K562 (cell line): ENCODE measurements around the gene PLD3. TPM values are rescaled to one million over a fixed set of nuclear protein-coding genes. Genes with fewer than 3 reads are reported as not detected.

Experiments used
- ARID4B ChIP-seq: sonication (generic); formaldehyde crosslinking; IDR thresholded peaks from 2 replicates; pipeline ENCODE4 v1.8.0; 2022; ENCODE audit warnings: mild to moderate bottlenecking, missing genetic modification reagents
- HNRNPUL1 ChIP-seq: fragments of 200-400 bp; formaldehyde crosslinking; IDR thresholded peaks from 2 replicates; pipeline ENCODE4 v1.6.1; 2017; ENCODE audit warnings: low read length
- MAZ ChIP-seq, 2 experiments: fragments of 450-650 bp in 1 of 2; sonication (generic) in 1 of 2; formaldehyde crosslinking; IDR thresholded peaks in 1 of 2; conservative IDR thresholded peaks in 1 of 2; 2 replicates each; pipeline versions ENCODE4 v1.4.0 to v1.5.0; 2020; ENCODE audit warnings: mild to moderate bottlenecking in 1 of 2, missing genetic modification reagents in 1 of 2
- SMARCA5 ChIP-seq: fragments of 450-650 bp; IDR thresholded peaks from 2 replicates; pipeline ENCODE4 v1.6.1; 2016
- ZNF184 ChIP-seq: sonication (generic); formaldehyde crosslinking; IDR thresholded peaks from 2 replicates; pipeline ENCODE4 v1.5.0; 2020; ENCODE audit warnings: missing genetic modification reagents
- ZNF436 ChIP-seq: fragments of 250-450, 450-650 bp; sonication (Bioruptor Pico); formaldehyde crosslinking; IDR thresholded peaks from 2 replicates; pipeline ENCODE4 v1.7.0; 2020; ENCODE audit warnings: mild to moderate bottlenecking
- polyA plus RNA-seq, 8 experiments: library from polyadenylated mRNA; depleted of rRNA in 4 of 8; stranded (reverse) in 5 of 8; unstranded in 3 of 8; fragments of >200 nt; fragmentation: Nextera tagmentation in 2 of 8; fragmentation: Illumina TruSeq in 1 of 8; extraction: Ambion mirVana in 2 of 8; extraction: Trizol in 1 of 8; gene quantifications; 2 replicates each; pipeline versions ENCODE4 v1.2.1 to v1.2.3, GENCODE V29; 2011 to 2014; ENCODE audit warnings: inconsistent platforms in 1 of 8, missing spikeins in 1 of 8
- total RNA-seq, 7 experiments: library from RNA; depleted of rRNA in 6 of 7; stranded (reverse); fragments of >200 nt in 6 of 7; fragmentation: Illumina TruSeq in 2 of 7; extraction: Trizol in 2 of 7; gene quantifications; 2 replicates each; pipeline versions ENCODE4 v1.2.1 to v1.2.3, GENCODE V29; 2011 to 2021; ENCODE audit warnings: low replicate concordance in 1 of 7
- TF ChIP-seq, protein P1 (sequence below): fragments of 450-650 bp; formaldehyde crosslinking; IDR thresholded peaks from 2 replicates; pipeline ENCODE4 v1.4.0; 2022; ENCODE audit warnings: missing genetic modification characterization

The PLD3 gene
- total and polyA plus RNA-seq, 9 of the 15 experiments (the other 6 are each of a cell fraction or from before 2014, with no cell fraction given), result 2.3 to 128 (median 72.7) TPM

- 0 out of 2 replicates have a peak, but pooled peaks have one; percentile 53 for TF ChIP-seq ARID4B (CRISPR knock-in tag)
- no peak for TF ChIP-seq HNRNPUL1
- TF ChIP-seq SMARCA5, result 0 out of 2 replicates have a peak, but pooled peaks have one; percentile 29
- no peak for TF ChIP-seq ZNF184 (CRISPR knock-in tag)
- 0 out of 2 replicates have a peak, but pooled peaks have one; percentile 23 for TF ChIP-seq ZNF436 (CRISPR knock-in tag)
- TF ChIP-seq MAZ (CRISPR knock-in tag; conservative IDR thresholded peaks at IDR 0.05 in 1 of 2, IDR thresholded peaks at IDR 0.05 in 1 of 2), result peak in 1 of 2 experiments; percentile 70; a peak in 1 of 4 replicates
- TF ChIP-seq, protein P1, sequence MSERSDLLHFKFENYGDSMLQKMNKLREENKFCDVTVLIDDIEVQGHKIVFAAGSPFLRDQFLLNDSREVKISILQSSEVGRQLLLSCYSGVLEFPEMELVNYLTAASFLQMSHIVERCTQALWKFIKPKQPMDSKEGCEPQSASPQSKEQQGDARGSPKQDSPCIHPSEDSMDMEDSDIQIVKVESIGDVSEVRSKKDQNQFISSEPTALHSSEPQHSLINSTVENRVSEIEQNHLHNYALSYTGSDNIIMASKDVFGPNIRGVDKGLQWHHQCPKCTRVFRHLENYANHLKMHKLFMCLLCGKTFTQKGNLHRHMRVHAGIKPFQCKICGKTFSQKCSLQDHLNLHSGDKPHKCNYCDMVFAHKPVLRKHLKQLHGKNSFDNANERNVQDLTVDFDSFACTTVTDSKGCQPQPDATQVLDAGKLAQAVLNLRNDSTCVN (CRISPR knock-in tag), result 0 out of 2 replicates have a peak, but pooled peaks have one; percentile 22
Observed at GRCh38 chr19:40424637-40425449, 76.3 kb downstream of the PLD3 start (continued).
